Left colon (tissue), 2 donors: ENCODE measurements around the gene ALOX12. TPM values are rescaled to one million over a fixed set of nuclear protein-coding genes. Genes with fewer than 3 reads are reported as not detected.
"Not testable (repeated sequence)": the region's sequence is repeated elsewhere in the genome, so short reads cannot be mapped to it uniquely, and the experiment has no call there.

Experiments used
- ATAC-seq: fragments of 200-7000 bp; cut with Tn5 transposase; one replicate; pipeline ENCODE4 v1.9.1; 2020; ENCODE audit warnings: mild to moderate bottlenecking, moderate library complexity
- DNase-seq, 2 donors: peaks; one replicate each; pipeline ENCODE4 v3.0.0-alpha.2; 2020
- intact Hi-C, 2 donors: fragments of 100-400 bp; cut with DNase I in 1 of 2; cut with micrococcal nuclease in 1 of 2; formaldehyde crosslinking; loops; one replicate each; pipeline versions ENCODE4 v1.11.2 to v1.14.0; 2022; cut with DNase I, micrococcal nuclease
- total RNA-seq, 2 donors: library from RNA; stranded (reverse); fragmentation: NEBNext Ultra II Directional; extraction: Animal tissue kit (Norgen Biotek cat#: 25700); gene quantifications; one replicate each; pipeline ENCODE4 v1.2.1, GENCODE V29; 2021
- donor health status: DM: no; HTN: no; CAD: no.
- donor health status: DM: yes; HTN: yes; CAD: no.

The ALOX12 gene
- total RNA-seq, 2 donors from 2014 or later = not detected

DNA sequence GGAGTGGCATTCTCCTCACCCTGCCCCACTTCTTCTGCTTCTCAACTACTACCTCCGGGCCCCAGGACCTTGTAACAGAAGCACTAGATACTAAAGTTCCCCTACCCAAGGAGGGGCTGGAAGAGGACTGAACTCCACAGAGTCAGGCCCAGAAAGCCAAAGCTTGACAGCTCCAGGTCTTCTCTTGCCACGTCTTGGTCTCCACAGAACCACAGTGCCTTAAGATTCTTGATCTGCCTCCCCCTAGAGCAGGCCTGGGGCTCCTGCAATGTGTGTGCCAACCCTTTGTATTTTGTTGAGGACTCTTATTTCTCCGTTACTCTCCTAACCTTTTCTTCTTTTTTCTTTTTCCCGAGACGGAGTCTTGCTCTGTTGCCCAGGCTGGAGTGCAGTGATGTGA lies 44.0 kb downstream of the ALOX12 start:
- intact Hi-C loops = no loop called here

GRCh38 chr17:7041607-7042500 lies 46.0 kb downstream of the ALOX12 start:
- ATAC-seq = no peak
- DNase-seq = no peak
- intact Hi-C loops = no loop called here

More for the DNA sequence above, 44.0 kb downstream of the ALOX12 start:
- ATAC-seq (no peak), DNase-seq (no peak)

- intact Hi-C loops = no loop called here
- ATAC-seq (no peak), DNase-seq (peak in 1 of 2 donors; percentile 37)
Measured at GRCh38 chr17:7042501-7043181, 46.8 kb downstream of the ALOX12 start.

DNA sequence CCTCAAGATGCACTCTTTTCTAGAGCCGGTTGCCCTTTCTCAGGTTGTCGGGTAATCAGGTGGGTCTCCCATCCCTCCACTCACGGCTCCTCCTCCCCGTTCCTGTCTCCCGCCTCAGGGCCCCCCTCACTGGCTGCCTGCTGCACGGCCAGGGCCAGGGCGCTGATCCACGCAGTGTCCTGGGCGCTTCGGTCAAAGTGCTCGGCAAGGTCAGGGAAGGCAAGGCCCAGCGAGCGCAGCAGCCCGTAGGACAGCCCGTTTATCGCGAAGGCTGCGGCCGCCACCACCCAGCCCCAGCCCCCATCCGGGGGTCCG lies 47.3 kb downstream of the ALOX12 start:
- DNase-seq = no peak
- intact Hi-C loops = no loop called here
- peak; percentile 22 for ATAC-seq

- ATAC-seq = peak; percentile 26
- peak in 1 of 2 donors; percentile 59 for DNase-seq
- intact Hi-C loops = no loop called here
Measured at GRCh38 chr17:7043497-7044198, 47.8 kb downstream of the ALOX12 start, which contains the start of gene SLC16A11. Gene SLC16A11, minus strand, starts transcription at chr17:7044092. Its CDS starts 579 bp downstream, at chr17:7043513.

- DNase-seq (peak in 1 of 2 donors; percentile 50), ATAC-seq (peak; percentile 55)
- intact Hi-C loops = loop anchor here in 1 of 2 donors (5.0 kb wide), 1 partner anchor 132 kb away; the partner anchor contains the start of gene ASGR1
Measured at GRCh38 chr17:7045492-7046126, 49.8 kb downstream of the ALOX12 start.

- DNase-seq (peak; percentile 94), ATAC-seq (peak; percentile 84)
- intact Hi-C loops = loop anchor here in 1 of 2 donors (5.0 kb wide), 1 partner anchor 131 kb away; the partner anchor contains the start of gene ASGR1
Measured at GRCh38 chr17:7046127-7046724, 50.4 kb downstream of the ALOX12 start.

DNA sequence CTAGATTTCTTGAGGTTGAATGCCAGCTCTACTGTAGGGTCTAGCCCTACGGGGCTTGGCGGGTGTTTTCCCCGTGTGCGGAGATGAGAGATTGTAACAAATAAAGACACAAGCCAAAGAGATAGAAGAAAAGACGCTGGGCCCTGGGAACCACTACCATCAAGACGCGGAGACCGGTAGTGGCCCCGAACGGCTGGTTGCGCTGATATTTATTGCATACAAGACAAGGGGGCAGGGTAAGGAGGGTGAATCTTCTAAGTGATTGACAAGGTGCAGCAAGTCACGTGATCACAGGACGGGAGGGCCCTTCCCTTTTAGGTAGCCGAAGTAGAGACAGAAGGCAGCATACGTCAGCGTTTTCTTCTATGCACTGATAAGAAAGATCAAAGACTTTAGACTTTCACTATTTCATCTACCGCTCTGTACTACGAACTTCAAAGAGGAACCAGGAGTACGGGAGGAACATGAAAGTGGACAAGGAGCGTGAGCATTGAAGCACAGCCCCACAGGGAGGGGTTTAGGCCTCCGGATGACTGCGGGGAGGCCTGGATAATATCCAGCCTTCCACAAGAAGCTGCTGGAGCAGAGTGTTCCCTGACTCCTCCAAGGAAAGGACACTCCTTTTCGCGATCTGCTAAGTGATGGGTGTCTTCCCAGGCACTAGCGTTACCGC lies 51.0 kb downstream of the ALOX12 start:
- intact Hi-C loops = loop anchor here in 1 of 2 donors (5.0 kb wide), 1 partner anchor 130 kb away; the partner anchor contains the start of gene ASGR1
- peak; percentile 36 for ATAC-seq
- peak; percentile 62 to 85 for DNase-seq

DNA sequence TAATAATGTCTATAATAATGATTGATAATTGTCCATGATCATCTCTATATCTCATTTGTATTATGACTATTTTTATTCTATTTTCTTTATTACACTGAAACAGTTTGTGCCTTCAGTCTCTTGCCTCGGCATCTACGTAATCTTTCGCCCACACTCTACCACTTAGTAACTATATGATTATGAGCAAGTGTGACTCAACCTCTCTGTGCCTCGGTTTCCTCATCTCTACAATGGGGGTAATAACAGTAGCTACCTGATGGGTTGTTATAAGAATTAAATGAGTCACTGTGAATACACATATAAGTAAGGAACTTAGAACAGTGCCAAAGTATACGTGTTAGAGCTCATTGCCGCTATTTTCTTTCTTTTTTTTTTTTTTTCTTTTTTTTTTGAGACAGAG lies 51.7 kb downstream of the ALOX12 start:
- DNase-seq = no peak
- intact Hi-C loops = loop anchor here in 1 of 2 donors (5.0 kb wide), 1 partner anchor 130 kb away; the partner anchor contains the start of gene ASGR1
- ATAC-seq = no peak

DNA sequence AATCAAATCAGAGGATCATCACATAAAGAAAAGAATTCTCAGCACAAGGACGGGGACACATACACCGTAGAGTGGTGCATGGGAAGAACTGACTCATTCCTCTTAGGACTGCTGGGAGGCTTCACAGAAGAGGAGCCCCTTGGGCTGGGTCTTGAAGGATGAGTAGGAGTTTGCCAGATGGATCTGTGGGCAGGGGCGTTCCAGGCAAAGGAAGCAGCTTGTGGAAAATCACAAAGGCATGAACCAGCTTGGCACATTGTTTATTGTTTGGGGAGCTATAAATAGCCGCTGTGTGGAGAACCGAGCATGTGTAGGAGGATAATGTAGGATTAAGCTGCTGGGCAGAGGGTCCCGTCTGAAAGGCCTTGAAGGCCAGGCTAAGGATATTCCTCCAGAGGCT lies 53.1 kb downstream of the ALOX12 start:
- DNase-seq = no peak
- intact Hi-C loops = loop anchor here in 1 of 2 donors (5.0 kb wide), 1 partner anchor 128 kb away; the partner anchor contains the start of gene ASGR1
- no peak for ATAC-seq

- not testable (repeated sequence) for DNase-seq, ATAC-seq
- intact Hi-C loops = loop anchor here in 1 of 2 donors (5.0 kb wide), 1 partner anchor 87 kb away; no protein-coding TSS in a partner anchor
Measured at GRCh38 chr17:7050583-7050982, 54.7 kb downstream of the ALOX12 start.

GRCh38 chr17:7056386-7056785 lies 60.5 kb downstream of the ALOX12 start:
- no peak for ATAC-seq
- intact Hi-C loops = no loop called here
- DNase-seq = no peak

DNA sequence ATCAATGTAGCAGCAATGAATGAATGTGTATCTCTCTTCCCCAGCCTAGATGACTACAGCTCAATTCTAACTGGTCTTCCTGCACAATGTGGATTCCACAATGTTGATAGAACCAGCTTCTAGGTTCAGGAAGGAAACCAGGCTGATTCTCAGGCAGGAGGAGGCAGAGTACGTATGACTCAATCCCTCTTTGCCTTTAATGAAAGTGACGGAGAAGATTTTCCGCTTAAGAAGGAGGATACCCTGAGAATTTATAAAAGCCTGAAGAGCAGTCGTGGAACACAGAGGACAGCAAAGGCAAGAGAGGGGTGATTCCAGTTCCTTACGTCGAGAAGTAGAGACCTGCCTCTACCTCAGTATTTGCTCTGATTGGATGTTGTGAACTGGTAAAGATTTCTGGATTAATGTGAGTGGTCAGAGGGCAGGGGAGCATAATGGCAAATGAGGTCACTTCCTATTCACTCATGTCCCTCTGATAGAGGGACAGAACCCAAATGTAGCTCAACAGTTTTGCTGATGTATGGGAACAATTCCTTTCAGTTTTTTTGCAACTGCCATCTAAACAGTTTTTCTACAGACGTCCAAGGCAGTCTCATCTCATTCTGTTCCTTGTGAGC lies 63.1 kb downstream of the ALOX12 start:
- ATAC-seq = no peak
- intact Hi-C loops = no loop called here
- no peak for DNase-seq
